Measurements from ENCODE around the gene BFSP1.

BFSP1 gene

GRCh38 chr20:17525650-17526049 lies 5.5 kb downstream of the BFSP1 start:
- Histone ChIP-seq H3K27me3 (ENCODE audit: insufficient read depth, low read length) (no peaks in the 10 kb centered on the region), H2BK12ac (ENCODE audit: low read length) (no peak overlapping the region), H3K4me3 (ENCODE audit: low read depth, low read length) (no peak overlapping the region), H4K8ac (ENCODE audit: low read depth, low read length) (no peak overlapping the region), H2BK120ac (ENCODE audit: insufficient read depth, low read length, poor library complexity) (no peak overlapping the region), H3K4me1 (ENCODE audit: control insufficient read depth in 1 of 2, insufficient read depth in 2 of 2, low read length in 2 of 2) (peaks cover 0 to 2% of the 10 kb centered on the region in 2 experiments), H2AFZ (ENCODE audit: insufficient read depth, low read length, poor library complexity) (no peak overlapping the region), H3K9me3 (ENCODE audit: insufficient read depth, low read depth, low read length) (no peaks in the 10 kb centered on the region), H2AK5ac (ENCODE audit: low read length) (no peak overlapping the region), H2BK5ac (ENCODE audit: low read depth, low read length, poor library complexity) (no peak overlapping the region), H3K18ac (ENCODE audit: low read length) (no peak overlapping the region), H3K79me2 (ENCODE audit: control insufficient read depth, insufficient read depth, low read length, poor library complexity) (no peaks in the 10 kb centered on the region), H3K14ac (ENCODE audit: low read length) (no peak overlapping the region), H4K91ac (ENCODE audit: low read depth, low read length) (no peak overlapping the region), H3K4me2 (ENCODE audit: low read length) (no peak overlapping the region), H3K9ac (ENCODE audit: low read length) (no peak overlapping the region), H3K27ac (ENCODE audit: low read depth, low read length) (no peak overlapping the region), H3K36me3 (ENCODE audit: control insufficient read depth in 1 of 2, insufficient read depth in 2 of 2, low read length in 2 of 2) (no peaks in the 10 kb centered on the region), H3K23ac (ENCODE audit: low read length) (no peak overlapping the region), H4K12ac (ENCODE audit: low read depth, low read length) (no peak overlapping the region), H3K4ac (ENCODE audit: low read depth, low read length) (no peak overlapping the region), H3K79me1 (ENCODE audit: low read length) (no peaks in the 10 kb centered on the region)
- DNase-seq, result peak in 1 of 2 donors; percentile 80

GRCh38 chr20:17525132-17525531 lies 6.0 kb downstream of the BFSP1 start:
- Histone ChIP-seq H3K18ac (ENCODE audit: low read length) (no peak overlapping the region), H3K27ac (ENCODE audit: low read depth, low read length) (no peak overlapping the region), H3K4ac (ENCODE audit: low read depth, low read length) (no peak overlapping the region), H4K91ac (ENCODE audit: low read depth, low read length) (no peak overlapping the region), H3K9ac (ENCODE audit: low read length) (no peak overlapping the region), H3K4me3 (ENCODE audit: low read depth, low read length) (no peak overlapping the region), H4K8ac (ENCODE audit: low read depth, low read length) (no peak overlapping the region), H3K79me1 (ENCODE audit: low read length) (no peaks in the 10 kb centered on the region), H3K9me3 (ENCODE audit: insufficient read depth, low read depth, low read length) (no peaks in the 10 kb centered on the region), H3K36me3 (ENCODE audit: control insufficient read depth in 1 of 2, insufficient read depth in 2 of 2, low read length in 2 of 2) (no peaks in the 10 kb centered on the region), H2AK5ac (ENCODE audit: low read length) (no peak overlapping the region), H3K4me2 (ENCODE audit: low read length) (no peak overlapping the region), H3K23ac (ENCODE audit: low read length) (no peak overlapping the region), H2BK12ac (ENCODE audit: low read length) (no peak overlapping the region), H3K14ac (ENCODE audit: low read length) (no peak overlapping the region), H3K4me1 (ENCODE audit: control insufficient read depth in 1 of 2, insufficient read depth in 2 of 2, low read length in 2 of 2) (peaks cover 0 to 2% of the 10 kb centered on the region in 2 experiments), H3K79me2 (ENCODE audit: control insufficient read depth, insufficient read depth, low read length, poor library complexity) (no peaks in the 10 kb centered on the region), H4K12ac (ENCODE audit: low read depth, low read length) (no peak overlapping the region), H3K27me3 (ENCODE audit: insufficient read depth, low read length) (no peaks in the 10 kb centered on the region), H2AFZ (ENCODE audit: insufficient read depth, low read length, poor library complexity) (no peak overlapping the region), H2BK5ac (ENCODE audit: low read depth, low read length, poor library complexity) (no peak overlapping the region), H2BK120ac (ENCODE audit: insufficient read depth, low read length, poor library complexity) (no peak overlapping the region)
- no peak for DNase-seq
- WGBS (ENCODE audit: extremely low coverage, insufficient coverage, insufficient read length), result no CpG with 5 or more reads among the region's 5 CpGs

GRCh38 chr20:17524560-17524959 lies 6.6 kb downstream of the BFSP1 start:
- H3K4me3 ChIP-seq (ENCODE audit: low read depth, low read length), result no peak overlapping the region
- DNase-seq, result peak; percentile 42 to 71
- H3K27me3 ChIP-seq (ENCODE audit: insufficient read depth, low read length), result no peaks in the 10 kb centered on the region
- no peak overlapping the region for H3K18ac ChIP-seq (ENCODE audit: low read length)
- H3K9me3 ChIP-seq (ENCODE audit: insufficient read depth, low read depth, low read length), result no peaks in the 10 kb centered on the region
- peaks cover 0 to 2% of the 10 kb centered on the region in 2 experiments for H3K4me1 ChIP-seq (ENCODE audit: control insufficient read depth in 1 of 2, insufficient read depth in 2 of 2, low read length in 2 of 2)
- no peak overlapping the region for H3K4ac ChIP-seq (ENCODE audit: low read depth, low read length)
- no peak overlapping the region for H3K27ac ChIP-seq (ENCODE audit: low read depth, low read length)
- no CpG with 5 or more reads among the region's 8 CpGs for WGBS (ENCODE audit: extremely low coverage, insufficient coverage, insufficient read length)
- no peaks in the 10 kb centered on the region for H3K79me1 ChIP-seq (ENCODE audit: low read length)
- no peak overlapping the region for H4K91ac ChIP-seq (ENCODE audit: low read depth, low read length)
- no peak overlapping the region for H2AFZ ChIP-seq (ENCODE audit: insufficient read depth, low read length, poor library complexity)
- H3K79me2 ChIP-seq (ENCODE audit: control insufficient read depth, insufficient read depth, low read length, poor library complexity), result no peaks in the 10 kb centered on the region
- no peak overlapping the region for H3K4me2 ChIP-seq (ENCODE audit: low read length)
- H2AK5ac ChIP-seq (ENCODE audit: low read length), result no peak overlapping the region
- H4K8ac ChIP-seq (ENCODE audit: low read depth, low read length), result no peak overlapping the region
- no peaks in the 10 kb centered on the region for H3K36me3 ChIP-seq (ENCODE audit: control insufficient read depth in 1 of 2, insufficient read depth in 2 of 2, low read length in 2 of 2)
- no peak overlapping the region for H2BK5ac ChIP-seq (ENCODE audit: low read depth, low read length, poor library complexity)
- no peak overlapping the region for H3K14ac ChIP-seq (ENCODE audit: low read length)
- H4K12ac ChIP-seq (ENCODE audit: low read depth, low read length), result no peak overlapping the region
- no peak overlapping the region for H3K23ac ChIP-seq (ENCODE audit: low read length)
- H3K9ac ChIP-seq (ENCODE audit: low read length), result no peak overlapping the region
- no peak overlapping the region for H2BK12ac ChIP-seq (ENCODE audit: low read length)
- no peak overlapping the region for H2BK120ac ChIP-seq (ENCODE audit: insufficient read depth, low read length, poor library complexity)

GRCh38 chr20:17523326-17523725 lies 7.9 kb downstream of the BFSP1 start:
- WGBS (ENCODE audit: extremely low coverage, insufficient coverage, insufficient read length), result no CpG with 5 or more reads among the region's 5 CpGs
- H3K14ac ChIP-seq (ENCODE audit: low read length), result no peak overlapping the region
- no peak overlapping the region for H3K27ac ChIP-seq (ENCODE audit: low read depth, low read length)
- H3K4ac ChIP-seq (ENCODE audit: low read depth, low read length), result no peak overlapping the region
- no peak overlapping the region for H4K8ac ChIP-seq (ENCODE audit: low read depth, low read length)
- H3K27me3 ChIP-seq (ENCODE audit: insufficient read depth, low read length), result no peaks in the 10 kb centered on the region
- H4K91ac ChIP-seq (ENCODE audit: low read depth, low read length), result no peak overlapping the region
- no peak overlapping the region for H4K12ac ChIP-seq (ENCODE audit: low read depth, low read length)
- H3K9me3 ChIP-seq (ENCODE audit: insufficient read depth, low read depth, low read length), result no peaks in the 10 kb centered on the region
- H3K4me2 ChIP-seq (ENCODE audit: low read length), result no peak overlapping the region
- H2BK5ac ChIP-seq (ENCODE audit: low read depth, low read length, poor library complexity), result no peak overlapping the region
- no peaks in the 10 kb centered on the region for H3K36me3 ChIP-seq (ENCODE audit: control insufficient read depth in 1 of 2, insufficient read depth in 2 of 2, low read length in 2 of 2)
- no peaks in the 10 kb centered on the region for H3K79me2 ChIP-seq (ENCODE audit: control insufficient read depth, insufficient read depth, low read length, poor library complexity)
- H3K79me1 ChIP-seq (ENCODE audit: low read length), result no peaks in the 10 kb centered on the region
- no peak overlapping the region for H3K4me3 ChIP-seq (ENCODE audit: low read depth, low read length)
- H3K9ac ChIP-seq (ENCODE audit: low read length), result no peak overlapping the region
- H3K18ac ChIP-seq (ENCODE audit: low read length), result no peak overlapping the region
- no peak overlapping the region for H2BK12ac ChIP-seq (ENCODE audit: low read length)
- peaks cover 0 to 2% of the 10 kb centered on the region in 2 experiments for H3K4me1 ChIP-seq (ENCODE audit: control insufficient read depth in 1 of 2, insufficient read depth in 2 of 2, low read length in 2 of 2)
- no peak overlapping the region for H2AFZ ChIP-seq (ENCODE audit: insufficient read depth, low read length, poor library complexity)
- DNase-seq, result no peak
- no peak overlapping the region for H2AK5ac ChIP-seq (ENCODE audit: low read length)
- H2BK120ac ChIP-seq (ENCODE audit: insufficient read depth, low read length, poor library complexity), result no peak overlapping the region
- no peak overlapping the region for H3K23ac ChIP-seq (ENCODE audit: low read length)
